A549 treated with ZK216348 at 1 μM for 4 hours (cell line): ENCODE data around the gene CST8. TPM values are rescaled to one million over a fixed set of nuclear protein-coding genes. Genes with fewer than 3 reads are reported as not detected.

Source experiments
- total RNA-seq: library from RNA; stranded (reverse); fragments of 200-300 nt; extraction: Qiagen RNA extraction; gene quantifications from 5 replicates; pipeline ENCODE4 v1.2.3, GENCODE V29; 2022; ENCODE audit warnings: low read depth

CST8 gene
- total RNA-seq: not detected in 5 replicates

GRCh38 chr20:23490817-23491216 lies at the start of gene CST8:
Gene CST8, plus strand, starts transcription at chr20:23491117. Its CDS starts 551 bp downstream, at chr20:23491668.

GRCh38 chr20:23452776-23453175 lies 38.1 kb upstream of the CST8 start, which contains the start of gene CST11:
Gene CST11, minus strand, starts transcription at chr20:23452876. Its CDS starts 65 bp downstream, at chr20:23452811.

Other genes starting within 250 kb of the CST8 start
- gene NXT1, start 140.3 kb upstream of the CST8 start, total RNA-seq: 48.1 to 72.5 TPM (median 69.6 TPM) in 5 replicates
- 9.3 to 15.1 TPM (median 11.6 TPM) in 5 replicates for gene GZF1, start 128.9 kb upstream of the CST8 start, total RNA-seq
- 2.3 to 4.1 TPM (median 3.9 TPM) in 5 replicates for gene NAPB, start 69.6 kb upstream of the CST8 start, total RNA-seq
- gene CSTL1, start 51.4 kb upstream of the CST8 start, total RNA-seq: not detected in 5 replicates
- not detected in 5 replicates for gene CST11, start 38.2 kb upstream of the CST8 start, total RNA-seq
- not detected in 5 replicates for gene CST9L, start 77.4 kb downstream of the CST8 start, total RNA-seq
- gene CST9, start 114.8 kb downstream of the CST8 start, total RNA-seq: not detected in 5 replicates
- 221 to 423 TPM (median 396 TPM) in 5 replicates for gene CST3, start 146.8 kb downstream of the CST8 start, total RNA-seq
- gene CST4, start 197.9 kb downstream of the CST8 start, total RNA-seq: not detected in 5 replicates